Subcutaneous adipose tissue (tissue), 4 donors: Measurements from ENCODE around the gene TUBA8. TPM values are rescaled to one million over a fixed set of nuclear protein-coding genes. Genes with fewer than 3 reads are reported as not detected.

Source experiments
- CTCF ChIP-seq: fragments of 450-650 bp; IDR thresholded peaks from one replicate; pipeline ENCODE4 v1.5.1; 2016; ENCODE audit warnings: low read depth, mild to moderate bottlenecking, control low read depth, antibody characterized with exemption, moderate library complexity
- total RNA-seq, 4 donors: library from RNA; depleted of rRNA; stranded (reverse); fragments of >200 nt; gene quantifications; one replicate each; pipeline ENCODE4 v1.1.0, GENCODE V29; 2016

The TUBA8 gene
- total RNA-seq, 4 donors from 2014 or later: 4.6 to 34.3 (median 19.3) TPM

DNA sequence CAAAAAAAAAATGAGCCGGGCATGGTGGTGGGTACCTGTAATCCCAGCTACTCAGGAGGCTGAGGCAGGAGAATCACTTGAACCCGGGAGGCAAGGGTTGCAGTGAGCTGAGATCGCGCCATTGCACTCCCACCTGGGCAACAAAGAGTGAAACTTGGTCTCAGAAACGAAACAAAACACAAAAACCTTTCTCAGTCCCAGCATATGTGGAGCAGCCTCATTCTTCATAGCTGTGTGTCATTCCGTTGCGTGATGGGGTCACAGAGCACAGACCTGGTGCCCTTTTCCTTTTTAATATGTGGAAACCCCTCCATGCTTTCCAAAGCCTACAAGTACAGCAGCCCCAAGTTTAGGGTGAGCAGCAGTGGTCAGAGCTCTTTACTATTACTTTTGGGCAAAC, 19.1 kb upstream of the TUBA8 start:
- TF ChIP-seq CTCF: no peak

DNA sequence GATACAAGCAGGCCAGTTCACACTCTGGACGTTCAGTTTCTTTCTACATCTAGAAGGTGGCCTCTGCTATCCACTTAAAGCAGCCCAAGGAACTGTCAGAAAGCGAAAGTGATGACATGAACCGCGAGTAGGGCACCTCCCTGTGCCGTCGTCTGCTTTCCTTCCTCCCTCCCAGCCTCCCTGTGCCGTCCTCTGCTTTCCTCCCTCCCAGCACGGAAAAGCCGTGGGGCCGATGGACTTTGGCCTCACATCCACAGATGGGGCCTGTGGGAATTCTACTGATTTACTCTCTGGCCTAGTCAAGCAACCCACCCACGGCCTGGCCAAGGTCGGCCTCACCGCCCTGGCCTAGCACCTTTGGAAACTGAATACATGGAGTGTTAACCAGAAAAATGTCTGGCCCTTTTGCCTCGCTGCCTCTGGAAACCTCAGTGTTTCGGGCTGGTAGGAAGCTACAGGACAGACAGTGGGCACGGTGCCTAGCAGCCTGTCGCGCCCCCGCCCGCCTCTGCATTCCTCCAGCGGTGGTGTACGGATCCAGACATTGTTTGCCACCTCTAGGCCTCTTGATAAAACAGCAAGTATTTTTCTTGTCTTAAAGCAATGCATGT, 18.6 kb upstream of the TUBA8 start:
- TF ChIP-seq CTCF: no peak

GRCh38 chr22:18093661-18094060, 16.9 kb upstream of the TUBA8 start:
- TF ChIP-seq CTCF: no peak

DNA sequence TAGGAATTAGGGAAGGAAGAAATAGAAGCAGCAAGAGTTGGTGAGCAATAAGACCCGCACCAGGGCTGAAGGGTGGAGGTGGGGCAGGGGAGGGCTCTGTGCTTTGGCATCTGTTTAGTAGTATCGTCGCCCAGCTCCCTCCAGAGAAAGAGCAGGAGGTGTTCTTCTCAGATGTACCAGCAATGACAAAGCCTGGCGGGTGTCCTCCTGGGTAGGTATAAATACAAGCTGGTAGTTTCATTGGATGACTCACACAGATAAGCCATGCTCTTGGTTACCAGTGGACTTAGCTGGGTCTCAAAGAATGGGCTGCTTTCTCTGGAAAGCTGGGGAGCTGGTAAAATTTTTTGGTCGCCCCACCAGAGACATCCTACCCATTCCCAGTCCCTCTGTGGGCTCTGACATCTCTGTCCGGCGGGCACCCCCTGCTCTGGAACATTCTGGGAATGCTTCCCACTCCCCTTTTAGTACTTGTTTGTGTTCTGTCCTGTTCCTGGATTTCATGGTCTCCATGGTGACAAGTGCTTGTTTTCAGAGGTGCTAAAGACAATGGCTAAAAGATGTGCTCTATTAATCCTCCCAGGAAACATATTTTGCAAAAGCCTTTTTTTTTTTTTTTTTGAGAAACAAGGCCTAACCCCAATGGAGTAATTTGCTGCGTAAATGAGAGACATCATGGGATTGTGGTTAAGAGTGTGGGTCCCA, 15.4 kb upstream of the TUBA8 start:
- no peak for TF ChIP-seq CTCF

GRCh38 chr22:18096823-18097222, 13.8 kb upstream of the TUBA8 start:
- TF ChIP-seq CTCF: no peak

- TF ChIP-seq CTCF: no peak
Observed at GRCh38 chr22:18100781-18101180, 9.8 kb upstream of the TUBA8 start.

DNA sequence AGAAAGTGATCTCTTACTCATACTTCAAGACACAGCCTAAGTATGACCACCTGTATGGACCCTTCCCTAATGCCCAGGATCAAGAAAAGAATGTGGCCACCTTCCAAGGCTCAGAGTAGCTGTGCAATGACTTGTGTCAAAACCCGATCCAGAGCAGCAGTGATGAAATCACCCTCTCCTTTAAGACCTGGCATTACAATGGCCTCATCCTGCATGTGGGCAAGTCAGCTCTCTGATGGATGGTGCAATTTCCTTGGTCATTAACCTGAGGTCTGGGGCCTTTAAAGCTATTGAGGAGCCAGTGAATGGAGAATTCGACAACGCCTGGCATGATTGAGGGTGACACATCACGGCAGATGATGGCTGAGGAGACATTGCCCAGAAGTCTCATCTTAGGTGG, 9.1 kb upstream of the TUBA8 start:
- no peak for TF ChIP-seq CTCF
